Skin epidermis (tissue), 12 donors: Measurements from ENCODE around the gene VCP.
"Not testable (repeated sequence)": the region's sequence is repeated elsewhere in the genome, so short reads cannot be mapped to it uniquely, and the experiment has no call there.

Experiments
- H3K27ac ChIP-seq, 21 experiments: fragments of 200-600 bp; sonication (generic) in 11 of 21; one replicate each; pipeline ENCODE4 v1.5.0; 2020; ENCODE audit warnings: mild to moderate bottlenecking in 3 of 21, inconsistent platforms in 2 of 21, moderate library complexity in 2 of 21
- H3K4me3 ChIP-seq, 7 experiments: fragments of 200-600 bp; sonication (generic) in 2 of 7; one replicate each; pipeline ENCODE4 v1.5.0; 2020; ENCODE audit warnings: inconsistent platforms in 2 of 7, mild to moderate bottlenecking in 2 of 7, moderate library complexity in 1 of 7

VCP gene

DNA sequence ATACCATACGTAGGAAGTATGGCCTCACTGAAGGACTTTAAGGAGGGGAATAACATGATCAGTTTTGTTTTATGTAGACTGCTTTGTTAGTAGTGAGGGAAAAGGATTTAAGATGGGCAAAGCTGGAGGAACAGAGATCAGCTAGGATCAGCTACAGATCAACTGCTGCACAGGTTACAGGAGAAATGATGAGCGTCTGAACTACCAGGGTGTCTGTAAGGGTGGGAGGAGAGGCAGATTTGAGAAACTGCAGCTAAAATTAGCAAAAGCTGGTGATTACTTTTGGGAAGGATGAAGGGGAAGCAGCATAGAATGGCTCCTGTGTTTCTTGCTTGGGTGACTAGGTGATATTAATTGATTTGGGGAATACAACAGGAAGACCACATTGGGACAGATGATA, 39.3 kb downstream of the VCP start:
- H3K27ac ChIP-seq, result no peak overlapping the region
- no peak overlapping the region for H3K4me3 ChIP-seq

DNA sequence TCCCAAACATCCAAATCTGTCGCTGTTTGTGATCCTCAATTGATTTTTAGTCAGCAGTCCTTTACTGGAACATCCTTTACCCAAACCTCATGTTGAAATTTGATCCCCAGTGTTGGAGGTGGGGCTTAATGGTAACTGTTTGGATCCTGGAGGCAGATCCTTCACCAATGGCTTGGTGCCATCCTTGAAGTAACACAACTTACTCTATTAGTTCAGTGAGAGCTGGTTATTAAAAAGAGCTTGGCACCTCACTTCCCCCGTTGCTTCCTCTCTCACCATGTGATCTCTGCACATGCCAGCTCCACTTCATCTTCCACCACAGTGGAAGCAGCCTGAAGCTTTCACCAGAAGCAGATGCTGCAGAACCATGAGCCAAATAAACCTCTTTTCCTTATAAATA, 42.6 kb downstream of the VCP start:
- peak overlapping the region in 1 of 21 experiments; percentile 29 for H3K27ac ChIP-seq
- no peak overlapping the region for H3K4me3 ChIP-seq

DNA sequence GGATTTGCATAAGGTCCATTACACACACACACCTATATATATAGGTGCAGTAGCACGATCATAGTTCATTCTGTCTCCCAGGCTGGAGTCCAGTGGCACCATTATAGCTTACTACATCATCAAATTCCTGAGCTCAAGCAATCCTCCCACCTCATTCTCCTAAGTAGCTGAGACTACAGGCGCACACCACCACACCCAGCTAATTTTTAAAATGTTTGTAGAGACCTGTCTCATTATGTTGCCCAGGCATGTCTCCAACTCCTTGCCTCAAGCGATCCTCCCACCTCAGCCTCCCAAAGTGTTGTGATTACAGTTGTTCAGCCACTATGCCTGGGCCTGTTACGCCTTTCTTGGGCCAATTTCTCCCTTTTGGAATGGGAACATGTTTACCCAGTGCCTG, 43.2 kb downstream of the VCP start:
- Histone ChIP-seq H3K27ac (peak overlapping the region in 1 of 21 experiments; percentile 29), H3K4me3 (no peak overlapping the region)

DNA sequence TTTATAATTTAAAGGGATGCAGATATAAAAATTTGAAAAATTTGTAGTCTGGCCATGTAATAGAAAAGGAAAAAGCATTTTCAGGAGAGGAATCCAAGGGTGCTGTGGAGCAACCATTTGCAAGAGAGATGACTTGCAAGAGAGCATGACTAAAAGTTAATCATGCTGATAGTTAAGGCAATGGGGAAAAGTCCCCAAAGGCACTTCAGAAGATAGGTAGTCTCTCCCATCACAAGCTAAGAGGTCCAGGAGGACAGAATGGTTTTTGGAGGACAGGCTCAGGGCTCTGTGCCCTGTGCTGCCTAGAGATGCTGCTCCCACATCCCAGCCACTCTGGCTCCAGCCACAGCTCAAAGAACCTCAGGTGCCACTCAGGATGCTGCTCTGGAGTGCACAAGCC, 44.1 kb downstream of the VCP start:
- H3K27ac ChIP-seq, result no peak overlapping the region
- no peak overlapping the region for H3K4me3 ChIP-seq

DNA sequence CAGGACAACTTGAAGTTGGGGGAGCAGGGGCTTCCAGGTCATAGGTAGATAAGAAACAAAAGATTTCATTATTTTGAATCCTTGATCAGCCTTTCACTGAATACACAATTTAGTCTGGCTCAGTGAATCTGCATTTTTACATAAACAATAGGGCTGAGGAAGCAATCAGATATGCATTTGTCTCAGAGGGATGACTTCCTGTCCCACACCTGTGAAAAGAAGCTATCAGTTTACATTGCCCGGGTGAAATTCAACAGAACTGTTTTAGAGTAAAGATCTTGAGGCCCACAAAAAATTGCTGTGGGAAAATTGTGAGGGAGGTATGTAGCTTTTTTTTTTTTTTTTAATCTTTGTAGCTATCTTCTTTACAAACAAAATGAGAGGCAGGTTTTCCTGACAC, 44.6 kb downstream of the VCP start:
- no peak overlapping the region for H3K4me3 ChIP-seq
- H3K27ac ChIP-seq, result no peak overlapping the region

DNA sequence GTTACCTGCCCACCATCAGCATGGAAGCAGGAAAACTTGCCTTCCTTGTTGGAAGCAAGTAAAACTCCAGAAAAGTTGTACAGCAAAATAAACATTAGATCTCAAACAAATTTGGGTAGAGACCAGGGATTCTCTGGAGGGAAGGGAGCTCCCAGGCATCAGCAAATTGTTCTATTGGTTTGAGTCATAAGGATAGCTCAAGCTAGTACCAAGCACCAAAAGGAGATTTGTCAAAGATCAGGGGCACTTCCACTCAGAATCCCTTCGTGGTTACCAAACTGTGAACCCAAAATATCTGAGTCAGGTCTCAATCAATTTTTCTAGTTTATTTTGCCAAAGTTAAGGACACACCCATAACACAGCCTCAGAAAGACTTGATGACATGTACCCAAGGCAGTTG, 45.1 kb downstream of the VCP start:
- Histone ChIP-seq H3K27ac (no peak overlapping the region), H3K4me3 (no peak overlapping the region)

DNA sequence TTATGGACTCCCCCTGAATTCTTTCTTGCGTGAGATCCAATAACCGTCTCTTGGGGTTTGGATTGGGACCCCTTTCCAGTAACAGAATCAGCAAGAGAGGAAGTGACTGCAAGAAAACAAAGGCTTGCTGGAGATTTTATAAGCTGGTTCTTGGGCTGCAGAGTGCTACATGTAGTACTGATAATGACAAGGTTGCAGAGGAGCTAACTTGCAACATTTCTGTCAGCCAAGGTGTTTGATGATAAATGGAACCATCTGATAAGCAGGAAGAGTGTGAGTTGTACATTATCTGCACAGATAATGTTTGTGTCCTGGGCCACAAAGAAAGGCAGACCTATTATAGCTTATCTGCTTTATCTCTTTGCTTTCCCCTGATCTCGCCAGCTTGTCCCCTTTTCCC, 45.8 kb downstream of the VCP start:
- H3K27ac ChIP-seq, result peak overlapping the region in 1 of 21 experiments; percentile 34
- H3K4me3 ChIP-seq, result no peak overlapping the region

DNA sequence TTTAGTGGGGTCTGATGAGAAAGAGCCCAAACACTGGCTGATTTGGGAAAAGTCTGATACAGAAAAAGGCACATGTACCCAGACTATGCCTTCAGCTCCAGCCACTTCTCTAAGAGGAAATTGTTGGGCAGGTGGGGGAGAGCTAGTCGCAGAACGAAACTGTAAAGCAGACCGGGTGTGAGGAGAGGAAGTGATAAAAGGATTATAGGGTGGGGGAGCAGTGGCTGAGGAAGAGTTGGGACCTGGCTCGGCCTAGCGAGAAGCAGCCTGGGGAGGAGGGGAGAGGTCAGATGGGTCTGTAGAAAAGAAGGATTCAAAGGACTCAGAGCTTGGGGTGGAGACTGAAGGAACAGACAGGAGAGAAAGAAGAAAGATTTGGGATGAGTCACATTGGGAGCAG, 49.0 kb downstream of the VCP start:
- not testable (repeated sequence) for H3K4me3 ChIP-seq, H3K27ac ChIP-seq

DNA sequence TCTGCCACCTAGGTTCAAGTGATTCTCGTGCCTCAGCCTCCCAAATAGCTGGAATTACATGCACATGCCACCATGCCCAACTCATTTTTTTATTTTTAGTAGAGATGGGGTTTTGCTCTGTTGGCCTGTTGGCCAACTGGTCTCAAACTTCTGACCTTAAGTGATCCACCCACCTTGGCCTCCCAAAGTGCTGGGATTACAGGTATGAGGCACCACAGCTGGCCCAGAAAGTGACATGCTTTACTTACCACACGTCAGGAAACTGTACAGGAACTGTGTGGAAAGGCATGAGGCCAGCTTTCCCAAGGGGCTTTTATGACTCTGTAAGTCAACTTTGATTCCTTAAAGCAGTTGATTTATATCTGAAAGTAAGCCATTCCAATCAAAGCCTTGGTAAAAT, 57.9 kb downstream of the VCP start:
- H3K27ac ChIP-seq, result no peak overlapping the region
- no peak overlapping the region for H3K4me3 ChIP-seq

DNA sequence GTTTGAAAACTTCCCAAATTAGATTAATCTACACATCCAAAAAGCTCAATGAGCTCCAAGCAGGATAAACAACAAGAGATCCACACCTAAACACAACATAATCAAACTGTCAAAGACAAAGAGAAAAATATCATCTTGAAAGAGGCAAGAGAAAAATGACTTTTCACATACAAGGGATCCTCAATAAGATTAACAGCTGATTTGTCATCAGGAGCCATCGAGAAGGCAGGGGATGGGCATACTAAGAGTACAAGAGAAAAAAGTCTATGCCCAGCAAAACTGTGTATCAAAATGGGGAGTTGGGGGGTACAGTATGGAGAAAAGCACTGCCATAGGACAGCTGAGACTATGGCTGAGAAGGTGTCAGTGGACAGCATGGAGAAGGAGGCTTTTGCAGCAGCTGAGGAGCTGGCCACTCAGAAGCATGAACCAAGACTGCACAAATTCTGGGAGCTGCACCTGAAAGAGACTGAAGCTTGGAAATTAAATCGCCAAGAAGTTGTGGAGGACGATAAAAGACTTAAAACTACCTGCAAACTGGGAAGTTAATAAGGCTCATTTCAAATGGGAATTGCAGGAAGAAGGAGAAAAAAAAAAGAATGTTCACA, 62.0 kb downstream of the VCP start:
- Histone ChIP-seq H3K4me3 (no peak overlapping the region), H3K27ac (no peak overlapping the region)
